Measurements from ENCODE around the gene TACC2.
"Not testable (repeated sequence)": the region's sequence is repeated elsewhere in the genome, so short reads cannot be mapped to it uniquely, and the experiment has no call there.

TACC2 gene

DNA sequence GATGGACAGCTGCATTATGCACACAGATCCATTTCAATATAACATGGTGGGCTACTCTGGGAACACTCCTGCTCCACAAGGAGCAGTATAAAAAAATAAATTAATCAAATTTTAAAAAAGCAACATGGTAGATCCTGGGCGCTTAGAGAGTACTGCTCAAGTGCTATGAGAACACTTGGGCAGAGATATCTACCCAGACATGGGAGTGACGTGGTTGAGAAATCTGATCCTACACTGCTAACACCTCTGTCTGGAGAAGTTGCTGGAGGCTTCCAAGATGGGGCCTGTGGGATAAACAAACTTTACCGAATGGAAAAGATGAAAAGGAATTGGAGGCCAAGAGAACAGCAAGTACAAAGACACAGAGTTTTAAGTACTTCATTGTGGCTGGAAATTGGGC, 23.0 kb upstream of the TACC2 start:
- no peak for DNase-seq (ENCODE audit: low read depth, low spot score)
- TF ChIP-seq CTCF (IDR thresholded peaks at IDR 0.05; ENCODE audit: insufficient read depth, low read length, missing control alignments): no peak
- POLR2A ChIA-PET: no interaction called here
- H3K4me3 ChIP-seq (ENCODE audit: low read depth, low read length): no peak overlapping the region
- CTCF ChIA-PET: interaction anchor here (1.0 to 1.3 kb wide), 2 partner anchors 8 to 9 kb away, joined by 4 read pairs; no protein-coding TSS in a partner anchor

DNA sequence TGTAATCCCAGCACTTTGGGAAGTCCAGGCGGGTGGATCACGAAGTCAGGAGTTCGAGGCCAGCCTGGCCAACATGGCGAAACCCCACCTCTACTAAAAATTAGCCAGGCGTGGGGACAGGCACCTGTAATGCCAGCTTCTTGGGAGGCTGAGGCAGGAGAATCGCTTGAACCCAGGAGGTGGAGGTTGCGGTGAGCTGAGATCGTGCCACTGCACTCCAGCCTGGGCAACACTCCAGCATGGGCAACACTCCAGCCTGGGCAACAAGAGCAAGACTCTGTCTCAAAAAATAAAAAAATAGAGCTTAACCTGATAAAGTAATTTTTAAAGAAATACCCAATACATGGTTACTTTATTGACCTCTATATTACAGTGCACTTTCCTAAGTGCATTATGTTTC, 19.9 kb upstream of the TACC2 start:
- CTCF ChIA-PET; POLR2A ChIA-PET; DNase-seq (ENCODE audit: low read depth, low spot score); H3K4me3 ChIP-seq (ENCODE audit: low read depth, low read length): not testable (repeated sequence)

DNA sequence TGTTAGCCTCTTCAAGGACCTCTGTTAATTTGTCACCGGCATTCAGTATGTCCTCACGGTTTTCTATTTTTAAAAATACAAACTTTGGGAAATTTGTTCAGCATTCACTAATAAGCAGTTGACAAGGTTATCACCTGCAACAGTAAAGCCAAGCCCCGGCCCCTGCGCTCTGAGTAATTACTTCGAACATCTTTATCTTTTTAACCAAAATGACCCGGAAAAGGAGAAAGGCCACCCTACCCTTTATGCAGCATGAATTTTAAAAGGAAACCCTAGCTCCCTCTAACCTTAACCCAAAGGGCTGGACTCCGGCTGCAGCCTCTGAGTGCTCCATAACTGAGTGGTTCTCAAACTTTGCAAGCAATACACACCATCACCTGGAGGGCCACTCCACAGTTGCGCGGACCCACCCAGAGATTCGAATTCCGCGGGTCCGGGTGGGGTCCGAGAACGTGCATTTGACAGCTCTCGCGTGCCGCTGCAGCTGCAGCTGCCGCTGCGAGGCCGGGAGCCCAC, 14.9 kb upstream of the TACC2 start:
- TF ChIP-seq CTCF (IDR thresholded peaks at IDR 0.05; ENCODE audit: insufficient read depth, low read length, missing control alignments): no peak
- ChIA-PET POLR2A (interaction anchor here (0.7 to 1.4 kb wide), 3 partner anchors 17 to 139 kb away, joined by 3 to 6 read pairs (median 3); no protein-coding TSS in a partner anchor), CTCF (interaction anchor here (0.9 to 1.7 kb wide), 7 partner anchors 9 to 139 kb away, joined by 3 to 6 read pairs (median 3); no protein-coding TSS in a partner anchor)
- H3K4me3 ChIP-seq (ENCODE audit: low read depth, low read length): peak overlapping the region; percentile 73
- no peak for DNase-seq (ENCODE audit: low read depth, low spot score)

DNA sequence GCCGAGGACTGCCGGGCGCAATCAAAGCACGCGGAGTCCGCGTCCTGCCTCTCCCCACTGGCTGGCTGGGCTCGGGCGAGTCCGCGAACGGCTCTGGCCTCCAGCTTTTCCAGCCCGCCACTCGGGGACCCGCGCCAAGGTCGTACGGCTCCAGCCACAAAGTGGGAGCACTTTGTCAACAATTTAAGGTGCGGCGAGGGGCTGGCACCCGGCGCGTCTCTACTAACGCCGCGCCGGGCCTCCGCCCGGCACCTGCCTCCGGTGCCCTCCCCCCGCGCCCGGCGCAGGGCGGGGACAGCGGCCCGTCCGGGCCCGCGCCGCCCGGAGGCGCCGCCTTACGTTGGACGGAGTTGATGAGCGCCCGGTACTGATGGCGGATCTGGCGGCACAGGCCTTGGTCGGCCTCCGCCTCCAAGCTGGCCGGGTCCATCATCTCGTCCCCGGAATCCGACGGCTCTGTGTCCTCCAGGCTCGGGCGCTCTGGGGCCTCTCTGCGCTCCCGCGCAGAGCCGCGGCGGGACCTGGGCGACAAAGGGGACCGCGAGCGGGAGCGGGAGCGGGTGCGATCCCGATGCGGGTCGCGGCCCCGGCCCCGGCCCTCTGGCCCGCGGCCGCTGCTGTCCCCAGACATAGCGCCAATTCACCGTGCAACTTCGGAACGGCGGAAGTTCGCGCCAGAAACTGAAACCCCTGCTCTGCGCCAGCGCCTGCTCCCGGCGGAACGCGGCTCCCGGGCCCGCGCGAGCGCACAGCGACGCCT, 14.2 kb upstream of the TACC2 start, which contains the start of gene NSMCE4A:
NSMCE4A (minus strand) TSS at position 683 of the 760 bp plus-strand sequence; CDS start at position 631, 52 bp downstream.
- CTCF ChIA-PET: interaction anchor here (0.6 to 2.4 kb wide), 15 partner anchors 9 to 138 kb away, joined by 3 to 12 read pairs (median 3); no protein-coding TSS in a partner anchor
- POLR2A ChIA-PET: interaction anchor here (0.7 to 1.4 kb wide), 3 partner anchors 17 to 138 kb away, joined by 3 to 6 read pairs (median 3); no protein-coding TSS in a partner anchor
- TF ChIP-seq CTCF (IDR thresholded peaks at IDR 0.05; ENCODE audit: insufficient read depth, low read length, missing control alignments): peak; percentile 66
- H3K4me3 ChIP-seq (ENCODE audit: low read depth, low read length): peak within 1 kb of the TSS; percentile 73
- no peak for DNase-seq (ENCODE audit: low read depth, low spot score)

DNA sequence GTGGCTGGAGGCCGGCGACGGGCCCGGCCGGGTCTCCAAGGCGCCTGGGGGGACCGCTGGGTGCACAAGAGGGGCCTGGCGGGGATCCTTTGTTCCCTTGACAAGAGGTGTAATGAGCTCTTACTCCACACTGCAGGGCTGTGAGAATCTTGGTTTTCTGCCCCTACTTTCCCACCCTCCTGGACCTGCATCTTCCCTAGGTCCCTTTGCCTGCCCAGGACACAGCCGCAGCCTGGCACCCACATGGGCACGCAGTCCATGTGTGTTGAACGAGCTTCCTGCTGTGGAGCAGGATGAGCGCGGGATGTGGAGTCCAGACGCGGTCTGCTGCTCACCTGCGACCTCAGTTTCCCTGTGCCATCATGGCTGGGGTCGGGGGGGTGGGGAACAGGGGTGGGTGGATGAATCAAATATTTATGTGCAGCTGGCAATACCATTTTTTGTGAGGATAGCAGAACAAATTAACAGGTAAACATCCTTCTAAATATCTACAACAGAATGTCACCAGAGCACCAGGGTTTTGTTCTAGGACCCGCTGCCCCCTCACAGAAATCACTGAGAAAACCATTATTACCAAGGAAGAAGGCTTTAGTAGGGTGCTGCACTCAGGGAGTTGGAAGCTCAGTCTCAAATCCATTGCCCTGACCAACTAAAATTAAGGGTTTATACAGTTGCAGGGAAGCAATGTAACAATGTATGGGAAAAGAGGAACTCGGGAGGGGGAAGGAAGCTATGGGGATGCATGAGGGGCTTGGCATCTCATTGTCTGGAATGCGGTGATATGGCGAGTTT, 13.5 kb upstream of the TACC2 start:
- no peak for TF ChIP-seq CTCF (IDR thresholded peaks at IDR 0.05; ENCODE audit: insufficient read depth, low read length, missing control alignments)
- CTCF ChIA-PET: interaction anchor here (0.6 to 2.4 kb wide), 13 partner anchors 9 to 138 kb away, joined by 3 to 12 read pairs (median 4); no protein-coding TSS in a partner anchor
- POLR2A ChIA-PET: interaction anchor here (0.6 to 1.3 kb wide), 2 partner anchors 24 to 41 kb away, joined by 3 read pairs; no protein-coding TSS in a partner anchor
- peak overlapping the region; percentile 73 for H3K4me3 ChIP-seq (ENCODE audit: low read depth, low read length)
- DNase-seq (ENCODE audit: low read depth, low spot score): no peak

DNA sequence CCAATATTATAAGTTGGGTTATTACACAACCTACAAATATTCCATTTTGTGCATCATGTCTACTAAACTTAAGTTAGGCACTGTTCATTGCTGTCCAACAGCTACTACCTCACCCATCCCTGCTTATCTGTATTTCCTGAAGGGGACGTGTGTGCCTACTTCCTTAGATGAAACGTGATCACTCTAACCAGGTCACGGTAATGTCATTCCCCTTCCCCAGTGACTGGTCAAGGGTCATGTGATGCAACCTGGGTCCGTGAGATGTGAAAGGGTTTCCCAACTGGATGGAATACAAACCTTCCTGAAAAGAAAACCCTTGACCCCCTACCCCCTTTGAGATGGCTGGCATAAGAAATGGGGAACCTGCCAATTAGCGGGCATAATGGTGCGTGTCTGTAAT, 12.4 kb upstream of the TACC2 start:
- POLR2A ChIA-PET: no interaction called here

More for the DNA sequence above, 12.4 kb upstream of the TACC2 start:
- H3K4me3 ChIP-seq (ENCODE audit: low read depth, low read length): no peak overlapping the region
- CTCF ChIA-PET: interaction anchor here (0.7 to 2.4 kb wide), 2 partner anchors 29 to 137 kb away, joined by 3 to 7 read pairs; no protein-coding TSS in a partner anchor
- no peak for TF ChIP-seq CTCF (IDR thresholded peaks at IDR 0.05; ENCODE audit: insufficient read depth, low read length, missing control alignments)
- DNase-seq (ENCODE audit: low read depth, low spot score): no peak
